NCI-H2081 (cell line): ENCODE data around the gene GET4.
"Not testable (repeated sequence)": the region's sequence is repeated elsewhere in the genome, so short reads cannot be mapped to it uniquely, and the experiment has no call there.

Experiments used
- DNase-seq, 2 experiments: peaks; one replicate each; lab custom pipeline; 2025; lab: John Stamatoyannopoulos, UW

Gene GET4

GRCh38 chr7:845731-846130 lies 30.6 kb upstream of the GET4 start:
- DNase-seq: no peak

- DNase-seq: not testable (repeated sequence)
Measured at GRCh38 chr7:846958-847650, 29.2 kb upstream of the GET4 start.

GRCh38 chr7:847728-848127 lies 28.6 kb upstream of the GET4 start:
- not testable (repeated sequence) for DNase-seq

- DNase-seq: no peak
Measured at GRCh38 chr7:849145-849544, 27.2 kb upstream of the GET4 start.

DNA sequence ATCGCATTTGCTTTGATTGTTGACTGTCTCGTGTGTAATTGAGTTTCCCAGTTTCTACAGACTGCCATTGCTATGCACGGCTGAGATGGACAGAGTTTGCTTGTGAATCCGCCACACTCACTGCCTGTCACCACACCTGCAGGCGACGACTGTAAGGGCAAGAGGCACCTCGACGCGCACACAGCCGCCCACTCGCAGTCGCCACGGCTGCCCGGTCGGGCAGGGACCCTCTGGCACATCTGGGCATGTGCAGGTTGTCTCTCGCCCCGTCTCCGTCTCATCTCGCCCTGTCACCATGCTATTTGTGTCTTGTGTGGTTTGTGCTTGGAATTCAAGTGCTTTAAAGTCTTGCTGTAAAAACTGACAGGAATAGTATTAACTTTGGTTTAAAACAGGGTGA lies 26.6 kb upstream of the GET4 start:
- no peak for DNase-seq

GRCh38 chr7:851204-851603 lies 25.1 kb upstream of the GET4 start:
- DNase-seq: no peak

DNA sequence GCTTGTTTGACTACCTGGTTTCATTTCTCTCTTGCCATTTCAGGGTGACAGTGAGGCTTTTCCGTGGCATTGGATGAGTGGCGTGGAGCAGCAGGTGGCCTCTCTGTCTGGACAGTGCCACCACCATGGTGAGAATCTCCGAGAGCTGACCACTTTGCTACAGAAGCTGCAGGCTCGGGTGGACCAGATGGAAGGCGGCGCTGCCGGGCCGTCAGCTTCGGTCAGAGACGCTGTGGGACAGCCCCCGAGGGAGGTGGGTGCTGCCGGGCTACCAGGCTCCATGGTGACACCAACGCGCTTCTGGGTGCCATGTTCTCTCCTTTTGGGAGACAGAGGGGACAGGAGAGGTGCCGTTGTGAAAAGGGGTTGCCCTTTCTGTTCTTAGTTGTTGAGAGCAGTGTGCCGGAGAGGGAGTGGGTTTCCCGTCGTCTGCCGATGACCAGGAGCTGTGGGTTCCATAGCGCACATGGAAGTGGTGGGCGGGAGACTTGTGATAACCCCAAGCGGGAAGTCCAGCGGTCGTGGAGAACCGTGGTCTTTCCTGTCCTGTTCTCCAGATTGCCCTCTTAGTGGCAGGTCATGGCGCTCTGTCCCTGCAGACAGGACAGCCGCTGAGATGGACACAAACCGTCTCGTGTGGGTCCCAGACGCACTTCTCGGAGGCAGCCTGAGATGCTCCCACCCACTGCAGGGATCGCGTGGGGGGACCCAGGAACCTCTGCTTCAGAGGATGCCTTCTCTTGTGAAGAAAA lies 22.8 kb upstream of the GET4 start:
- no peak for DNase-seq

GRCh38 chr7:854118-854775 lies 22.1 kb upstream of the GET4 start:
- DNase-seq: no peak

DNA sequence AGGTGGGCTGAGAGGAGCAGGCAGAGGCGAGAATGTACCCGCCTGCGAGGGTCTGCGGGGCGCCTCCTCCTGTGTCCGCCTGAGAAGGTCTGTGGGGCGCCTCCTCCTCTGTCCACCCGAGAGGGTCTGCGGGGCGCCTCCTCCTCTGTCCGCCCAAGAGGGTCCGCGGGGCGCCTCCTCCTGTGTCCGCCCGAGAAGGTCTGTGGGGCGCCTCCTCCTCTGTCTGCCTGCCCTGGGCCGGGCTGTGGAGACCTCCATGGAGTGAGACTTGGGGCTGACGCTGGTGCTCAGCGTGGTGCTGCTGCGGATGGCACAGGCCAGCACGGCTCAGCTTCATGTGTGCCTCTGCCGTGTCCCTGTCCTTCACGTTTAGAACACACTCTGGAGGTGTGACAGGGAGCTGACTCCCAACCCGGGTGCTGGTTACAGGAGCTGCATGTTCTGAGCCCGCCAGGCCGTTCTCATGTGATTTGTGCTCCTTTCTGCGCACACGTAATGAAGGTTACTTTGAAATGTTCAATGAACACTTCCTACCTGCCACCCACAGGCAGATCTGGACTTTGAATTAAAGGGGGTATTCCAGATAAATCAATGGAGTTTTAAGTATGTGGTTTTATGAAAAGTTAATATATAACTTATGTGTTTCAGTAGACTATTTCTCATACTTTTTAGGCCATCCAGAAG lies 20.5 kb upstream of the GET4 start:
- DNase-seq: no peak

DNA sequence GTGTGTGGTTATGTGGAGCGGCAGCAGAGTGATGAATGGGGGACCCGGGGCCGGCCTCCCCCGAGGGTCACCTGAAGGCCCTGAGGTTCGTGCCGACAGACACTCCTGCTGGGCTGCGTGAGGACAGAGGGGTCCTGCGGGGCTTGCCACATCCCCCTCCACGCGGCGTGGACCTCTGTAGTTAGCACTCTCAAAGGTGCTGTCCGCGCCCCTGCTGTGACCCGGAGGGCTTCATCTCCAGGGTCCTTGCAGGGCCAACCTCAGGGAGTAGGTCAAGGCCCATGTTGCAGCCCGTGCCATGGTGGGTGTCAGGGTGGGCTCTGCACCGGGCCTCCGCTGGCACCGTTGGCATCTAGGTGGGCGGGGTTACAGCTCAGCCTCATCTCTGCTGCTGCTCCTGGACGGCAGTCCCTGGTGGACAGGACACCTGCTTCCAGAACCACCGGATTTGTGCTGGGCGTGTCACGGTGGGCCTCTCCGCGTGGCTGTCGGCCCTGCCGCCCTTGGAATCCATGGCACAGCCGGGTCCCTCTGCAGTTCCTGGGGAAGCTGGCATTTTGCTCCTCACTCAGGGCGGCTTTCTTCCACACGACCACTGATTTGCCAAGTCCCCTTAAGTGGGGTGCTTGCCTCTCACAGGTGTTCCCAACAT lies 19.8 kb upstream of the GET4 start:
- DNase-seq: no peak

GRCh38 chr7:857661-858060 lies 18.7 kb upstream of the GET4 start:
- DNase-seq: no peak

- DNase-seq: no peak
Measured at GRCh38 chr7:859359-860030, 16.9 kb upstream of the GET4 start.

- DNase-seq: no peak
Measured at GRCh38 chr7:860149-860548, 16.2 kb upstream of the GET4 start.

DNA sequence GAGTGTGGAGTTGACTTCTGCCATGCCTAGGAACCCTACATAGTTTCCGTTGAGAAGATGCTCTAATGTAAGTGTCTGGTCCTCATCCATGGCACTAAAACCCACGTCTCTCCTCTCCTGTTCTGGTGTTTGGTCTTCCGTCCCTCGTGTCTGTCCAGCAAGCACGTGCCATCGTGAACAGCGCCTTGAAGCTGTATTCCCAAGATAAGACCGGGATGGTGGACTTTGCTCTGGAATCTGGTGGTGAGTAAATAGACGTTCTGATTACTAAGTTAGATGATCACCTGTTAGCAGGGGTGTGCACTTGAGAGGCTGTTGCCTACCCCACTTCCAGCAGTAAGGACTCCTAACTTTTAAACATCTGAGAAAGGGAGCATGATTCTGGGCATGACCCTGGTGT lies 15.1 kb upstream of the GET4 start:
- no peak for DNase-seq

GRCh38 chr7:862157-862556 lies 14.2 kb upstream of the GET4 start:
- no peak for DNase-seq

DNA sequence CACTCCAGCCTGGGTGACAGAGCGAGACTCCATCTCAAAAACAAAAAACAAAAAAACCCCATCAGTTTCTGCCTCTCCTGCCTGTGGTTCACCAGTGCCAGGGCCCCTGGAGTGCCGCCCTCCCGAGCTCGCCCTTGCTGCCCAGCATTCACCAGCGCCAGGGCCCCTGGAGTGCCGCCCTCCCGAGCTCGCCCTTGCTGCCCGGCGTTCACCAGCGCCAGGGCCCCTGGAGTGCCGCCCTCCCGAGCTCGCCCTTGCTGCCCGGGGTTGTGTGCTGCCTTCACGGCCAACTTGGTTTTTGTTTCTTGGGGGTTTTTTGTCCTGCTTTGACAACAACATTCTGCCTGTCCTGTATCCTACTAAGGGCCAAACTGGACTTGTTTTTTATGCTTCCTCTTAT lies 13.2 kb upstream of the GET4 start:
- DNase-seq: no peak

DNA sequence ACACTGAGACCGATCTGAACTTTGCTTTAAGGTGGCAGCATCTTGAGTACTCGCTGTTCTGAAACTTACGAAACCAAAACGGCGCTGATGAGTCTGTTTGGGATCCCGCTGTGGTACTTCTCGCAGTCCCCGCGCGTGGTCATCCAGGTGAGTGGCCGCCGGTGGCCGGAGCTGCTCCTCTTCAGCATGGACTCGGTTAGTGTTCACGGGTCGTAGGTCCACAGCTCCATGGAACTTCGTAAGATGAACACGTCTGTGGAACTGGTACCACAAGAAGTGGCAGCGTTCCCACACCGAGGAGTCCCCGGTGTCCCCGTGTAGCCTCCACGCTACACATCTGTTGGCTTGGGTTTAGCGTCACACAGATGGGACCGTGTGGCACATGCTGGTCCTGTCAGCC lies 10.4 kb upstream of the GET4 start:
- no peak for DNase-seq

GRCh38 chr7:867001-867405 lies 9.4 kb upstream of the GET4 start:
- no peak for DNase-seq

DNA sequence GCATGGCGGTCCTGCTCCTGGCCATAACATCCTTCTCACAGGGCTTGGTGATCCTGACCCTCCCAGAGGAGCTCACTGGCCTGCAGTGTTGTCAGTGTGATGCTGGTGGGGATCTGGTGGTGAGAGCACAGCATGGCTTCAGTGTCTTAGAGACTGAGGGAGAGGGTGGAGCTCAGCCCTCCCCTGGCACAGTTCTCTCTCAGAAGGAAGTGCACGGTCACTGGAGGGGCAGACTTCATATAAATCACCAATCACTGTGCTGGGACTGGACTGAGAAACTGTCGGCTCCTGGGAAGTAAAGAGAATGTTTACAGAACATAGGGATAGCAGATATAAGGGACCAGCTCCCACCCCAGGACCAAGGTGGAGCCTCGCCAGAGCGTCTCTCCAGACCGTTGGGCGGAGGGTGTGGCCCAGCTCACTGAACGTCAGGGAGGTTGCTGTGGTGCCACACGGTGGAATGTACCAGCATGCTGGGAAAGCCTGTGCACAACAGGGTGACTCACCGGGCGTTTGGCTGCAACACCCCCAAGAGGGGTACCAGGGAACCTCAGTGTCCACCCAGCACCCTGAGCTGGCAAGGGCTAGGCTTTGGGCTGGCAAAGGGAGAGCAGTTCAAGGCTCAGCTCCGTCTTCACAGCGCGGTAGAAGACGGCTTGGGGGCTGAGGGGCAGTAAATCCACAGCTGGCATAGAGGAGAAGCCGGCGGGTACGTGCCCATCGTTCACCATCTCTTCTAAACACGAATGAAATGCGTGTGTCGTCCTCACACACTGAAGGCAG lies 8.8 kb upstream of the GET4 start:
- DNase-seq: no peak

DNA sequence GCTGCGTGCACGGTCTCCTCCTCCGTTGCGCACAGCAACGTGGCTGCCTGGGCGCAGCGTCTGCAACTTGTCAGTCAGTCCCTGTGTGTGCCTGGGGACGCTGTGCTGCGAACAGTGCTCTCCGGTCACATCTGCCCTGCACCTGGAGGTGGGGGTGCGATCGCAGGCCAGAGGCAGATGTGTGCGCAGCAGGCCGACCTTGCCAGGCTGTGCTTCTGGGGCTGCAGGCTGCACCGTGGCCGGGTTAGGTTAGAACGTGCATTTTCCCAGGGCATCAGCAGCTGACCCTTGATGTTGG lies 8.2 kb upstream of the GET4 start:
- DNase-seq: no peak

DNA sequence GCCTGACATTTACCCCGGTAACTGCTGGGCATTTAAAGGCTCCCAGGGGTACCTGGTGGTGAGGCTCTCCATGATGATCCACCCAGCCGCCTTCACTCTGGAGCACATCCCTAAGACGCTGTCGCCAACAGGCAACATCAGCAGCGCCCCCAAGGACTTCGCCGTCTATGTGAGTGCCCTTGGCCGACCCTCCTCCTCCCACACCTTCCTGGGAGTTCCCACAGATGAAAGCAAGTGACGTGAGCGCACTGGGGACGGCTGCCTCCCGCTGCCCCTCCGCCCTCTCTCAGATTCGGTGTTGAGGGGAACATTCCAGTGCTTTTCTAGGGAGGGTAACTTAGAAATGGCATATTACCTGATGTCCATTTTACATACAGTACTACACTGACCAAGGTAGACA lies 7.0 kb upstream of the GET4 start:
- DNase-seq: no peak
